Right atrium auricular region (tissue), 2 donors: ENCODE results near the gene SLC22A13. TPM values are rescaled to one million over a fixed set of nuclear protein-coding genes. Genes with fewer than 3 reads are reported as not detected.
"Not testable (repeated sequence)": the region's sequence is repeated elsewhere in the genome, so short reads cannot be mapped to it uniquely, and the experiment has no call there.

Experiments
- DNase-seq: peaks from one replicate; pipeline ENCODE4 v3.0.0-alpha.2; 2019; ENCODE audit warnings: low spot score
- H3K27ac ChIP-seq, 2 donors: fragments of 200-600 bp; sonication (generic); 1 replicate in 1 of 2; 2 replicates in 1 of 2; pipeline ENCODE4 v1.5.1; 2016 to 2019
- H3K27me3 ChIP-seq, 2 donors: fragments of 200-600 bp; sonication (generic); one replicate each; pipeline versions ENCODE4 v1.5.1 to v1.6.0; 2017 to 2019
- H3K36me3 ChIP-seq: fragments of 200-600 bp; sonication (generic); one replicate; pipeline ENCODE4 v1.5.1; 2016
- H3K4me1 ChIP-seq, 2 donors: fragments of 200-600 bp; sonication (generic); one replicate each; pipeline versions ENCODE4 v1.5.1 to v1.6.0; 2017 to 2019
- H3K4me3 ChIP-seq, 2 donors: fragments of 200-600 bp; sonication (generic); 1 replicate in 1 of 2; 2 replicates in 1 of 2; pipeline ENCODE4 v1.5.1; 2017 to 2019; ENCODE audit warnings: mild to moderate bottlenecking in 1 of 2, moderate library complexity in 1 of 2
- H3K9me3 ChIP-seq, 2 donors: fragments of 200-600 bp; sonication (generic); one replicate each; pipeline ENCODE4 v1.5.1; 2019
- total RNA-seq, 2 donors: library from RNA; depleted of rRNA; stranded (reverse); fragments of >200 nt; gene quantifications; one replicate each; pipeline ENCODE4 v1.1.0, GENCODE V29; 2016
- TF ChIP-seq, protein P1 (sequence below), 2 donors: fragments of 200-600 bp; sonication (generic); IDR thresholded peaks; one replicate each; pipeline ENCODE4 v1.5.1; 2019; ENCODE audit warnings: antibody characterized with exemption in 2 of 2

SLC22A13 gene
- total RNA-seq, 2 donors from 2014 or later = not detected

DNA sequence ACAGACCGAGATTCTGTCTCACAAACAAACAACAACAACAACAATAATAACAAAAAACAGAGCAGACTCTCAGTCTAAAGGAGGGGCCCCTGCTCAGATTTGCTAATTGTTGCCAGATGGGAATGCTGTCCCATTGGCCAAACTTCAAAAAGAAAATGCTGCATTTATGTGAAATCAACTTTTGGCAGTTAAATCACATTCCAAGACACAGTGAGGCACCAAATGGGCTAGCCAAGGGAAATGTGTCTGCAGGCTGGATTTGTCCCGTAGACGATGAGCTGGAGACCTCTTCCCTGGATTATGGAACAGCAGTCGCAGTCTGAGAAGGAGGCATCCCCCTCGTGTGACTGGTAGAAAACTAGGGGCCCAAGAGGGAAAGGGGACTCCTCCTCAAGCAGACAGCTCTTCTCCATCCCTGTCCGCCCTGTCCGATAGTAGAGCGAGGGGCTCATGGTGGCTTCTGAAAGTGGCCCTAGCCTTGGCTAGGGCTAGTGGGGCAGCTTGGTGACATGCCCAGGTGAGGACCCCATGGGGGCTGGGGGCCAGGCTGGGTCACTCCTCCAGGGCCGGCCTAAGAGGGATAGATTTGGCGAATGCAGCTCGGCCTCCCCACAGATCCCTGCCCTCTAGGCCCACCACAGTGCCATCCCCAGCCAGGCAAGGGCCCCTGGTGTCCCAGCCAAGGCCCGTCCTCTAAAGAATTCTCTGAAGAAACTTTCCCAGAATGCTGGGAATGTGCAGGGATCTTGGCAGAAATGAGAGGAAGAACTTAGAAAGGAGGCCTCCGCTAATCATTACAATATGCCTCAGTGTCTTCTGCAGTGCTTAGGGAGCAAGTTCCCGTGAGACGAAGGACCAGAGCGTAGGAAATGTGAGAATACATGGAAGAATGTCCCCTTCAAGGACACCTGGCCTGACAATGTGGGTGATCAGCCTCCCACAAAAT is 18.5 kb downstream of the SLC22A13 start:
- Histone ChIP-seq H3K4me3 (no peak overlapping the region), H3K27ac (no peak overlapping the region), H3K4me1 (no peaks in the 10 kb centered on the region), H3K27me3 (no peaks in the 10 kb centered on the region), H3K9me3 (no peaks in the 10 kb centered on the region), H3K36me3 (no peaks in the 10 kb centered on the region)
- TF ChIP-seq, protein P1, sequence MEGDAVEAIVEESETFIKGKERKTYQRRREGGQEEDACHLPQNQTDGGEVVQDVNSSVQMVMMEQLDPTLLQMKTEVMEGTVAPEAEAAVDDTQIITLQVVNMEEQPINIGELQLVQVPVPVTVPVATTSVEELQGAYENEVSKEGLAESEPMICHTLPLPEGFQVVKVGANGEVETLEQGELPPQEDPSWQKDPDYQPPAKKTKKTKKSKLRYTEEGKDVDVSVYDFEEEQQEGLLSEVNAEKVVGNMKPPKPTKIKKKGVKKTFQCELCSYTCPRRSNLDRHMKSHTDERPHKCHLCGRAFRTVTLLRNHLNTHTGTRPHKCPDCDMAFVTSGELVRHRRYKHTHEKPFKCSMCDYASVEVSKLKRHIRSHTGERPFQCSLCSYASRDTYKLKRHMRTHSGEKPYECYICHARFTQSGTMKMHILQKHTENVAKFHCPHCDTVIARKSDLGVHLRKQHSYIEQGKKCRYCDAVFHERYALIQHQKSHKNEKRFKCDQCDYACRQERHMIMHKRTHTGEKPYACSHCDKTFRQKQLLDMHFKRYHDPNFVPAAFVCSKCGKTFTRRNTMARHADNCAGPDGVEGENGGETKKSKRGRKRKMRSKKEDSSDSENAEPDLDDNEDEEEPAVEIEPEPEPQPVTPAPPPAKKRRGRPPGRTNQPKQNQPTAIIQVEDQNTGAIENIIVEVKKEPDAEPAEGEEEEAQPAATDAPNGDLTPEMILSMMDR (IDR thresholded peaks at IDR 0.05) = no peak
- DNase-seq = no peak

- Histone ChIP-seq H3K4me3 (no peak overlapping the region), H3K4me1 (no peaks in the 10 kb centered on the region), H3K9me3 (no peaks in the 10 kb centered on the region), H3K27ac (no peak overlapping the region), H3K36me3 (no peaks in the 10 kb centered on the region), H3K27me3 (no peaks in the 10 kb centered on the region)
- no peak for DNase-seq
- TF ChIP-seq, protein P1 (IDR thresholded peaks at IDR 0.05) = no peak
These were observed 19.1 kb downstream of the SLC22A13 start for GRCh38 chr3:38284756-38285150.

DNA sequence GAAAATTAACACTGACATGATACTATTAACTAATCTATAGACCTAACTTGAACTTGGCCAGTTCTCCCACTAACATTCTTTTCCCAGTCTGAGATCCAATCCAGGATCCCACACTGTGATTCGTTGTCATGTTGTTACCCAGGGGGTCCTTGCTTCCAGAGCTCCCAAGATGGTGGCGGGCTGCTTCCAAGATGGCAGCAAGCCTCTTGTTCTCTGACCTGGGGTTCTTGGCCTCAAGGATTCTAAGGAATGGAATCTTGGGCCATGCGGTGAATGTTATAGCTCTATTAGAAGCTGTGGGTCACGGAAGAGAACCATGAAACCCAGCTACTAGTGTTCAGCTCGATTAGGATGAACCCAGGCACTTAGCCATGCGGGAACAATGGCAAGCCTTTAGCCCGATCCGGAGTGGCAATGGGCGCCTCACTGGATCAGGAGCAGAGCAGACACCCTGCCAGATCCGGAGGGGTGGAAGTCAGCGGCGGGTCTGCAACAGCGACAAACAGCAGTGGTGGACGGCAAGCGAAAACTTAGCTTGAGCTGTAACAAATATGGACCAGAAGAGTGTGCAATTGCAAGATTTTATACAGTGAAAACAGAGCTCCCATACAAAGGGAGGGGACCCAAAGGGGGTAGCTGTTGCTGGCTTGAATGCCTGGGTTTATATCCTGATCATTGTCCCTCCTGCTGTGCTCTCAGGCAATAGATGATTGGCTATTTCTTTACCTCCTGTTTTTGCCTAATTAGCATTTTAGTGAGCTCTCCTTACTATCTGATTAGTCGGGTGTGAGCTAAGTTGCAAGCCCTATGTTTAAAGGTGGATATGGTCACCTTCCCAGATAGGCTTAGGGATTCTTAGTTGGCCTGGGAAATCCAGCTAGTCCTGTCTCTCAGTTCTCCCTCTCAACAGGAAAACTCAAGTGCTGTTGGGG is 23.9 kb downstream of the SLC22A13 start:
- not testable (repeated sequence) for H3K9me3 ChIP-seq, H3K4me3 ChIP-seq, H3K27ac ChIP-seq, H3K36me3 ChIP-seq, H3K4me1 ChIP-seq, DNase-seq, H3K27me3 ChIP-seq

DNA sequence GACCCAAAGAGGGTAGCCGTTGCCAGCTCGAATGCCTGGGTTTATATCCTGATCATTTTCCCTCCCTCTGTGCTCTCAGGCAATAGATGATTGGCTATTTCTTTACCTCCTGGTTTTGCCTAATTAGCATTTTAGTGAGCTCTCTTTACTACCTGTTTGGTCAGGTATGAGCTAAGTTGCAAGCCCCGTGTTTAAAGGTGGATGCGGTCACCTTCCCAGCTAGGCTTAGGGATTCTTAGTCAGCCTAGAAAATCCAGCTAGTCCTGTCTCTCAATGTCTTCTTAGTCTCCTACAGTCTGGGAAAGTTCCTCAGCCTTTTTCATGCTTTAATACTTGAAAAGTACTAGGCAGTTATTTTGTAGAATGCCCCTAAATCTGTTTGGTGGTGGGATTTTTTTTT is 31.4 kb downstream of the SLC22A13 start:
- H3K4me1 ChIP-seq, DNase-seq, H3K9me3 ChIP-seq, H3K27ac ChIP-seq, H3K27me3 ChIP-seq, H3K4me3 ChIP-seq, H3K36me3 ChIP-seq: not testable (repeated sequence)

DNA sequence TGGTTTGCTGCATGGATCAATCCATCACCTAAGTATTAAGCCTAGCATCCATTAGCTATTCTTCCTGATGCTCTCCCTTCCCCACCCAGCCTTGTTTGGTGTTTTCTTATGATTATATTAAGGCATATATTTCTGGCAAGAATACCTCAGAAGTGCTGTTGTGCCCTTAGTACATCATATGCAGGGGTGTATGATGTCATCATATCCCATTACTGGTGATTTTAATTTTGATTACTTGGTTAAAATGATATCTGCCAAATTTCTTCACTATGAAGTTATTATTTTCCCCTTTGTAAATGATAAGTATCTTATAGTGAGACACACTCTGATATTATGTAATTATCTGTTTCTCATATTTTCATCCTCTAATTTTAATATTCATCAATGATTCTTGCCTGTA is 31.9 kb downstream of the SLC22A13 start:
- Histone ChIP-seq H3K27me3 (no peaks in the 10 kb centered on the region), H3K9me3 (no peaks in the 10 kb centered on the region), H3K27ac (no peak overlapping the region), H3K4me1 (no peaks in the 10 kb centered on the region), H3K36me3 (no peaks in the 10 kb centered on the region), H3K4me3 (no peak overlapping the region)
- DNase-seq = no peak
- TF ChIP-seq, protein P1 (IDR thresholded peaks at IDR 0.05) = no peak

GRCh38 chr3:38297947-38298711 is 32.5 kb downstream of the SLC22A13 start:
- DNase-seq = no peak
- H3K27me3 ChIP-seq = no peaks in the 10 kb centered on the region
- TF ChIP-seq, protein P1 (IDR thresholded peaks at IDR 0.05) = no peak
- H3K27ac ChIP-seq = no peak overlapping the region
- H3K4me1 ChIP-seq = no peaks in the 10 kb centered on the region
- H3K36me3 ChIP-seq = no peaks in the 10 kb centered on the region
- H3K4me3 ChIP-seq = no peak overlapping the region
- no peaks in the 10 kb centered on the region for H3K9me3 ChIP-seq
